ENCODE data around the gene SPOCD1. TPM values are rescaled to one million over a fixed set of nuclear protein-coding genes. Genes with fewer than 3 reads are reported as not detected.
A peak's percentile ranks its signal among the peaks of the same experiment; 100 is the strongest.

The SPOCD1 gene
- total RNA-seq (2014; rRNA removed; shearing (Covaris generic)), result 1.3 and 2.9 TPM in 2 replicates
- 0.68 and 0.73 TPM in 2 replicates for polyA plus RNA-seq (2016; fragmentation: Nextera tagmentation; extraction: Ambion mirVana)
- long read RNA-seq, result 0 reads

DNA sequence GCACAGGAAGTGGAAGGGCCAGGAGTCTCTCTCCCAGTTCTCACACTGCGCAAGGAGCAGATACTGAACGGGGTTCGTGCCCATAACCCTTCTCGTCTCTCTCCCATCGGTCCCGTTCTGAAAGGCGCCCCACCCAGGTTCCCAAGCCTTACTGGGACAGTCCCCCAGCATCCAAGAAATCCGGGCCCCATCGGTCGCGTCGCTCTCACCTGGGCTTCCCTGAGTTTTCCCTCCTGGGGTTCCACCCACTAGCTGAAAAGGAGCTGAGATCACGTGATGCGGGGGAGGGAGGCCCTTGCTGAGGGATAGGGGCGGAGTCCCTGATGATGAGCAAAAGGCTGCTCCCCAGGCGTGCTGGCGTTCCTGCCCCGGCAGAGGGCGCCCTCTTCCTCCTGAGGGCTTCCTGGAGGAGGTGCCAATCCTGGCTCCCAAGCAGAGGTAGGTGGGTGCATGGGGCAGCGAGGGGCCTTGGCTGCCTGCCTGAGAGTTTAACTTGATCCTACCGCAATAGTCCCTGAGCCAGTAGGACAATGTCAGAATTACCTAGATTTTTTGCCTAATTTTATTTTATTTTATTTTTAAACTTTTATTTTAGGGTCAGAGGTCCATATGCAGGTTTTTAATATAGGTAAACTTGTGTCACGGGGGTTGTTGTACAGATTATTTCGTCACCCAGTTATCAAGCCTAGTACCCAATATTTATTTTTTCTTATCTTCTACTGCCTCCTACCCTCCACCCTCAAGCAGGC, at the start of gene SPOCD1:
Gene SPOCD1 (minus strand): TSS at position 271 of the 749 bp plus-strand sequence. CDS start 689 bp downstream, outside the sequence.
- Histone ChIP-seq H3K9me2 (ENCODE audit: insufficient read depth) (no peaks in the 10 kb centered on the region), H3K27ac (ENCODE audit: low read depth) (no peak within 1 kb of the TSS), H3F3A (replicated peaks; ENCODE audit: low read depth) (no peaks in the 10 kb centered on the region), H3K4me1 (ENCODE audit: insufficient read depth) (no peaks in the 10 kb centered on the region), H3K27me3 (ENCODE audit: insufficient read depth) (no peaks in the 10 kb centered on the region), H3K4me3 (peak within 1 kb of the TSS; percentile 61), H3K36me3 (ENCODE audit: insufficient read depth) (no peaks in the 10 kb centered on the region), H4K20me1 (replicated peaks; ENCODE audit: insufficient read depth) (no peaks in the 10 kb centered on the region), H3K79me2 (replicated peaks; ENCODE audit: insufficient read depth) (no peaks in the 10 kb centered on the region), H3K4me2 (peak within 1 kb of the TSS; percentile 84), H2AFZ (peak within 1 kb of the TSS; percentile 99)
- no peaks in the 10 kb centered on the region for H3K36me3 Mint-ChIP-seq (ENCODE audit: low read depth)
- peaks cover 4% of the 10 kb centered on the region; the same call in 2 of the 3 replicates for H3K4me1 Mint-ChIP-seq
- no peaks in the 10 kb centered on the region for H3K9me3 Mint-ChIP-seq
- ATAC-seq (peak; percentile 97), DNase-seq (ENCODE audit: low spot score) (peak; percentile 98)
- H3K27ac Mint-ChIP-seq, result no peak within 1 kb of the TSS
- TF ChIP-seq NANOG (IDR thresholded peaks at IDR 0.05; ENCODE audit: borderline replicate concordance) (no peak), CREB1 (CRISPR knock-in tag; IDR thresholded peaks at IDR 0.05; ENCODE audit: low read depth) (peak; percentile 74), POLR2AphosphoS5 (IDR thresholded peaks at IDR 0.05; ENCODE audit: low read depth) (peak; percentile 77)
- TF ChIP-seq, protein P1, sequence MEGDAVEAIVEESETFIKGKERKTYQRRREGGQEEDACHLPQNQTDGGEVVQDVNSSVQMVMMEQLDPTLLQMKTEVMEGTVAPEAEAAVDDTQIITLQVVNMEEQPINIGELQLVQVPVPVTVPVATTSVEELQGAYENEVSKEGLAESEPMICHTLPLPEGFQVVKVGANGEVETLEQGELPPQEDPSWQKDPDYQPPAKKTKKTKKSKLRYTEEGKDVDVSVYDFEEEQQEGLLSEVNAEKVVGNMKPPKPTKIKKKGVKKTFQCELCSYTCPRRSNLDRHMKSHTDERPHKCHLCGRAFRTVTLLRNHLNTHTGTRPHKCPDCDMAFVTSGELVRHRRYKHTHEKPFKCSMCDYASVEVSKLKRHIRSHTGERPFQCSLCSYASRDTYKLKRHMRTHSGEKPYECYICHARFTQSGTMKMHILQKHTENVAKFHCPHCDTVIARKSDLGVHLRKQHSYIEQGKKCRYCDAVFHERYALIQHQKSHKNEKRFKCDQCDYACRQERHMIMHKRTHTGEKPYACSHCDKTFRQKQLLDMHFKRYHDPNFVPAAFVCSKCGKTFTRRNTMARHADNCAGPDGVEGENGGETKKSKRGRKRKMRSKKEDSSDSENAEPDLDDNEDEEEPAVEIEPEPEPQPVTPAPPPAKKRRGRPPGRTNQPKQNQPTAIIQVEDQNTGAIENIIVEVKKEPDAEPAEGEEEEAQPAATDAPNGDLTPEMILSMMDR (conservative IDR thresholded peaks at IDR 0.05; ENCODE audit: low read depth in 2 of 2), result peak; percentile 90 to 100
- H3K4me3 Mint-ChIP-seq, result peak within 1 kb of the TSS; percentile 77
- peaks cover 6% of the 10 kb centered on the region for H3K27me3 Mint-ChIP-seq (ENCODE audit: insufficient read depth, low read depth, poor library complexity)

DNA sequence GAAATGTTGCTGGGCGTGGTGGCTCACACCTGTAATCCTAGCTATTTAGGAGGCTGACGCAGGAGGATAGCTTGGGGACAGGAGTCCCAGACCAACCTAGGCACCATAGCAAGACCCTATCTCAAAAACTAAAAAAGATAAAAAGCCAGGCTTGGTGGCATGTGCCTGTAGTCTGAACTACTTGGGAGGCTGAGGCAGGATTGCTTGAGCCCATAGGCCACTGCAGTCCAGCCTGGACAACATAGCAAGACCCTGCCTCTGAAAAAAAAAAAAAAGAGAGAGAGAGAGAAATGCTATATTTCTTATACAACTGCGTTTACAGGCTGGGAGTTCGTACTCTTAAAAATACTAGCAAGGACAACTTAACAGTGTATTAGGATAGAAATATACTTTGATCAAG, 46.2 kb upstream of the SPOCD1 start:
- H3K4me1 ChIP-seq (ENCODE audit: insufficient read depth), result no peaks in the 10 kb centered on the region
- H3K4me3 ChIP-seq, result no peak overlapping the region
- H2AFZ ChIP-seq, result no peak overlapping the region
- H4K20me1 ChIP-seq (replicated peaks; ENCODE audit: insufficient read depth), result no peaks in the 10 kb centered on the region
- H3K4me3 Mint-ChIP-seq, result no peak overlapping the region
- DNase-seq (ENCODE audit: low spot score) (no peak), ATAC-seq (no peak)
- H3K9me2 ChIP-seq (ENCODE audit: insufficient read depth), result no peaks in the 10 kb centered on the region
- H3K4me1 Mint-ChIP-seq, result peaks cover 5% of the 10 kb centered on the region; the same call in 2 of the 3 replicates
- H3K9me3 Mint-ChIP-seq, result no peaks in the 10 kb centered on the region
- H3K36me3 Mint-ChIP-seq (ENCODE audit: low read depth), result no peaks in the 10 kb centered on the region
- H3K36me3 ChIP-seq (ENCODE audit: insufficient read depth), result no peaks in the 10 kb centered on the region
- H3K79me2 ChIP-seq (replicated peaks; ENCODE audit: insufficient read depth), result no peaks in the 10 kb centered on the region
- no peak overlapping the region for H3K4me2 ChIP-seq
- H3K27me3 Mint-ChIP-seq (ENCODE audit: insufficient read depth, low read depth, poor library complexity), result peaks cover 6% of the 10 kb centered on the region
- no peak overlapping the region for H3K27ac ChIP-seq (ENCODE audit: low read depth)
- H3K27me3 ChIP-seq (ENCODE audit: insufficient read depth), result no peaks in the 10 kb centered on the region
- no peaks in the 10 kb centered on the region for H3F3A ChIP-seq (replicated peaks; ENCODE audit: low read depth)
- no peak overlapping the region for H3K27ac Mint-ChIP-seq
- TF ChIP-seq, protein P2, sequence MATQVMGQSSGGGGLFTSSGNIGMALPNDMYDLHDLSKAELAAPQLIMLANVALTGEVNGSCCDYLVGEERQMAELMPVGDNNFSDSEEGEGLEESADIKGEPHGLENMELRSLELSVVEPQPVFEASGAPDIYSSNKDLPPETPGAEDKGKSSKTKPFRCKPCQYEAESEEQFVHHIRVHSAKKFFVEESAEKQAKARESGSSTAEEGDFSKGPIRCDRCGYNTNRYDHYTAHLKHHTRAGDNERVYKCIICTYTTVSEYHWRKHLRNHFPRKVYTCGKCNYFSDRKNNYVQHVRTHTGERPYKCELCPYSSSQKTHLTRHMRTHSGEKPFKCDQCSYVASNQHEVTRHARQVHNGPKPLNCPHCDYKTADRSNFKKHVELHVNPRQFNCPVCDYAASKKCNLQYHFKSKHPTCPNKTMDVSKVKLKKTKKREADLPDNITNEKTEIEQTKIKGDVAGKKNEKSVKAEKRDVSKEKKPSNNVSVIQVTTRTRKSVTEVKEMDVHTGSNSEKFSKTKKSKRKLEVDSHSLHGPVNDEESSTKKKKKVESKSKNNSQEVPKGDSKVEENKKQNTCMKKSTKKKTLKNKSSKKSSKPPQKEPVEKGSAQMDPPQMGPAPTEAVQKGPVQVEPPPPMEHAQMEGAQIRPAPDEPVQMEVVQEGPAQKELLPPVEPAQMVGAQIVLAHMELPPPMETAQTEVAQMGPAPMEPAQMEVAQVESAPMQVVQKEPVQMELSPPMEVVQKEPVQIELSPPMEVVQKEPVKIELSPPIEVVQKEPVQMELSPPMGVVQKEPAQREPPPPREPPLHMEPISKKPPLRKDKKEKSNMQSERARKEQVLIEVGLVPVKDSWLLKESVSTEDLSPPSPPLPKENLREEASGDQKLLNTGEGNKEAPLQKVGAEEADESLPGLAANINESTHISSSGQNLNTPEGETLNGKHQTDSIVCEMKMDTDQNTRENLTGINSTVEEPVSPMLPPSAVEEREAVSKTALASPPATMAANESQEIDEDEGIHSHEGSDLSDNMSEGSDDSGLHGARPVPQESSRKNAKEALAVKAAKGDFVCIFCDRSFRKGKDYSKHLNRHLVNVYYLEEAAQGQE (IDR thresholded peaks at IDR 0.05; ENCODE audit: unreplicated experiment), result no peak
- TF ChIP-seq POLR2AphosphoS5 (IDR thresholded peaks at IDR 0.05; ENCODE audit: low read depth), result no peak
- no peak for TF ChIP-seq EZH2 (IDR thresholded peaks at IDR 0.05; ENCODE audit: low read depth, unreplicated experiment)
- TF ChIP-seq, protein P3, sequence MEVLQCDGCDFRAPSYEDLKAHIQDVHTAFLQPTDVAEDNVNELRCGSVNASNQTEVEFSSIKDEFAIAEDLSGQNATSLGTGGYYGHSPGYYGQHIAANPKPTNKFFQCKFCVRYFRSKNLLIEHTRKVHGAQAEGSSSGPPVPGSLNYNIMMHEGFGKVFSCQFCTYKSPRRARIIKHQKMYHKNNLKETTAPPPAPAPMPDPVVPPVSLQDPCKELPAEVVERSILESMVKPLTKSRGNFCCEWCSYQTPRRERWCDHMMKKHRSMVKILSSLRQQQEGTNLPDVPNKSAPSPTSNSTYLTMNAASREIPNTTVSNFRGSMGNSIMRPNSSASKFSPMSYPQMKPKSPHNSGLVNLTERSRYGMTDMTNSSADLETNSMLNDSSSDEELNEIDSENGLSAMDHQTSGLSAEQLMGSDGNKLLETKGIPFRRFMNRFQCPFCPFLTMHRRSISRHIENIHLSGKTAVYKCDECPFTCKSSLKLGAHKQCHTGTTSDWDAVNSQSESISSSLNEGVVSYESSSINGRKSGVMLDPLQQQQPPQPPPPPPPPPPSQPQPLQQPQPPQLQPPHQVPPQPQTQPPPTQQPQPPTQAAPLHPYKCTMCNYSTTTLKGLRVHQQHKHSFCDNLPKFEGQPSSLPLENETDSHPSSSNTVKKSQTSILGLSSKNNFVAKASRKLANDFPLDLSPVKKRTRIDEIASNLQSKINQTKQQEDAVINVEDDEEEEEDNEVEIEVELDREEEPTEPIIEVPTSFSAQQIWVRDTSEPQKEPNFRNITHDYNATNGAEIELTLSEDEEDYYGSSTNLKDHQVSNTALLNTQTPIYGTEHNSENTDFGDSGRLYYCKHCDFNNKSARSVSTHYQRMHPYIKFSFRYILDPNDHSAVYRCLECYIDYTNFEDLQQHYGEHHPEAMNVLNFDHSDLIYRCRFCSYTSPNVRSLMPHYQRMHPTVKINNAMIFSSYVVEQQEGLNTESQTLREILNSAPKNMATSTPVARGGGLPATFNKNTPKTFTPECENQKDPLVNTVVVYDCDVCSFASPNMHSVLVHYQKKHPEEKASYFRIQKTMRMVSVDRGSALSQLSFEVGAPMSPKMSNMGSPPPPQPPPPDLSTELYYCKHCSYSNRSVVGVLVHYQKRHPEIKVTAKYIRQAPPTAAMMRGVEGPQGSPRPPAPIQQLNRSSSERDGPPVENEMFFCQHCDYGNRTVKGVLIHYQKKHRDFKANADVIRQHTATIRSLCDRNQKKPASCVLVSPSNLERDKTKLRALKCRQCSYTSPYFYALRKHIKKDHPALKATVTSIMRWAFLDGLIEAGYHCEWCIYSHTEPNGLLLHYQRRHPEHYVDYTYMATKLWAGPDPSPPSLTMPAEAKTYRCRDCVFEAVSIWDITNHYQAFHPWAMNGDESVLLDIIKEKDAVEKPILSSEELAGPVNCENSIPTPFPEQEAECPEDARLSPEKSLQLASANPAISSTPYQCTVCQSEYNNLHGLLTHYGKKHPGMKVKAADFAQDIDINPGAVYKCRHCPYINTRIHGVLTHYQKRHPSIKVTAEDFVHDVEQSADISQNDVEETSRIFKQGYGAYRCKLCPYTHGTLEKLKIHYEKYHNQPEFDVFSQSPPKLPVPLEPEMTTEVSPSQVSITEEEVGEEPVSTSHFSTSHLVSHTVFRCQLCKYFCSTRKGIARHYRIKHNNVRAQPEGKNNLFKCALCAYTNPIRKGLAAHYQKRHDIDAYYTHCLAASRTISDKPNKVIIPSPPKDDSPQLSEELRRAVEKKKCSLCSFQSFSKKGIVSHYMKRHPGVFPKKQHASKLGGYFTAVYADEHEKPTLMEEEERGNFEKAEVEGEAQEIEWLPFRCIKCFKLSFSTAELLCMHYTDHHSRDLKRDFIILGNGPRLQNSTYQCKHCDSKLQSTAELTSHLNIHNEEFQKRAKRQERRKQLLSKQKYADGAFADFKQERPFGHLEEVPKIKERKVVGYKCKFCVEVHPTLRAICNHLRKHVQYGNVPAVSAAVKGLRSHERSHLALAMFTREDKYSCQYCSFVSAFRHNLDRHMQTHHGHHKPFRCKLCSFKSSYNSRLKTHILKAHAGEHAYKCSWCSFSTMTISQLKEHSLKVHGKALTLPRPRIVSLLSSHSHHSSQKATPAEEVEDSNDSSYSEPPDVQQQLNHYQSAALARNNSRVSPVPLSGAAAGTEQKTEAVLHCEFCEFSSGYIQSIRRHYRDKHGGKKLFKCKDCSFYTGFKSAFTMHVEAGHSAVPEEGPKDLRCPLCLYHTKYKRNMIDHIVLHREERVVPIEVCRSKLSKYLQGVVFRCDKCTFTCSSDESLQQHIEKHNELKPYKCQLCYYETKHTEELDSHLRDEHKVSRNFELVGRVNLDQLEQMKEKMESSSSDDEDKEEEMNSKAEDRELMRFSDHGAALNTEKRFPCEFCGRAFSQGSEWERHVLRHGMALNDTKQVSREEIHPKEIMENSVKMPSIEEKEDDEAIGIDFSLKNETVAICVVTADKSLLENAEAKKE (CRISPR knock-in tag; IDR thresholded peaks at IDR 0.05), result no peak
- TF ChIP-seq EZH2phosphoT487 (IDR thresholded peaks at IDR 0.05; ENCODE audit: unreplicated experiment), result no peak
- no peak for TF ChIP-seq NANOG (IDR thresholded peaks at IDR 0.05; ENCODE audit: borderline replicate concordance)

Data from GM23338 (cell line).